Glutamatergic neuron (in vitro differentiated cells): ENCODE results near the gene PALLD. TPM values are rescaled to one million over a fixed set of nuclear protein-coding genes. Genes with fewer than 3 reads are reported as not detected.

ENCODE experiments used
- DNase-seq: peaks from one replicate; pipeline ENCODE4 v3.0.0; 2022
- H3K27ac Mint-ChIP-seq: one replicate; pipeline ENCODE4 v1.8.0; 2020; ENCODE audit warnings: mild to moderate bottlenecking, mixed read lengths, inconsistent platforms; ENCODE audit not compliant: unreplicated experiment
- H3K27me3 Mint-ChIP-seq: one replicate; pipeline ENCODE4 v1.8.0; 2020; ENCODE audit warnings: mild to moderate bottlenecking, moderate library complexity, mixed read lengths, inconsistent platforms; ENCODE audit not compliant: unreplicated experiment
- H3K36me3 Mint-ChIP-seq: one replicate; pipeline ENCODE4 v1.8.0; 2020; ENCODE audit warnings: mild to moderate bottlenecking, mixed read lengths, inconsistent platforms; ENCODE audit not compliant: unreplicated experiment
- H3K4me1 Mint-ChIP-seq: one replicate; pipeline ENCODE4 v1.8.0; 2020; ENCODE audit warnings: mild to moderate bottlenecking, low read depth, mixed read lengths, inconsistent platforms; ENCODE audit not compliant: unreplicated experiment
- H3K4me3 Mint-ChIP-seq: one replicate; pipeline ENCODE4 v1.8.0; 2020; ENCODE audit warnings: mild to moderate bottlenecking, mixed read lengths, inconsistent platforms; ENCODE audit not compliant: unreplicated experiment
- H3K9me3 Mint-ChIP-seq: one replicate; pipeline ENCODE4 v1.8.0; 2020; ENCODE audit warnings: mild to moderate bottlenecking, moderate library complexity, mixed read lengths, inconsistent platforms; ENCODE audit not compliant: unreplicated experiment
- total RNA-seq: library from RNA; stranded (reverse); fragmentation: NEBNext Ultra II Directional; extraction: Animal tissue kit (Norgen Biotek cat#: 25700); gene quantifications from one replicate; pipeline ENCODE4 v1.2.1, GENCODE V29; 2021; ENCODE audit not compliant: unreplicated experiment
- TF ChIP-seq, protein P1 (sequence below): fragments of 200-600 bp; sonication (generic); IDR thresholded peaks from one replicate; pipeline ENCODE4 v1.5.0; 2021; ENCODE audit not compliant: partially characterized antibody, unreplicated experiment

Gene PALLD
- total RNA-seq, 1 donor from 2014 or later, result 37.5 TPM

DNA sequence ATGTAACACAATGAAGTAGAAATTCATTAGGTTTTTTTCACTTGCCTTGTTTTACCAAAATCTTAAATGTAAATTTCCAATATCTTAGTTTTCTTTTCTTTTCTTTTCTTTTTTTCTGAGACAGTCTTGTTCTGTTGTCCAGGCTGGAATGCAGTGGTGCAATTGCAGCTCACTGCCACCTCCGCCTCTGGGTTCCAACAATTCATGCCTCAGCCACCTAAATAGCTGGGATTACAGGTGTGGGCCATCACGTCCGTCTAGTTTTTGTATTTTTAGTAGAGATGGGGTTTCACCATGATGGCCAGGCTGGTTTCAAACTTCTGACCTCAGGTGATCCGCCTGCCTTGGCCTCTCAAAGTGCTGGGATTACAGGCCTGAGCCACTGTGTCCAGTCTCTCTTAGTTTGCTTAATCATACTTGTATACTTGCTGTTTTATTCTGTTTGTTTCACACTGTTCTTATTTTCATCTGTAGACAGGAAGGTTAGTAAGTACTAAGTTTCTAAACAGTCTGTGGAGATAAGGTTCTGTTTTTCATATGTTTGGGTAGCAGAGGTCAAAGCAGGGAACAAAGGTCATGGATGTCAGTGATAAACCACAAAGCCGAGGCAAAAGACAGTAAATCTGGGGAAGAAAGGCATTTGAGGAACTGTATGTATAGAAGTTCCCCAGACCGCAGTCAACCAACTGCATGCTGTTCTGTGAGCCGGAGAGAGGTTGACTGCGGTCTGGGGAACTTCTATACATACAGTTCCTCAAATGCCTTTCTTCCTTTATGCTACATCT lies 384.2 kb downstream of the PALLD start:
- no peak overlapping the region for H3K27ac Mint-ChIP-seq
- no peak overlapping the region for H3K4me3 Mint-ChIP-seq
- no peak for DNase-seq
- TF ChIP-seq, protein P1, sequence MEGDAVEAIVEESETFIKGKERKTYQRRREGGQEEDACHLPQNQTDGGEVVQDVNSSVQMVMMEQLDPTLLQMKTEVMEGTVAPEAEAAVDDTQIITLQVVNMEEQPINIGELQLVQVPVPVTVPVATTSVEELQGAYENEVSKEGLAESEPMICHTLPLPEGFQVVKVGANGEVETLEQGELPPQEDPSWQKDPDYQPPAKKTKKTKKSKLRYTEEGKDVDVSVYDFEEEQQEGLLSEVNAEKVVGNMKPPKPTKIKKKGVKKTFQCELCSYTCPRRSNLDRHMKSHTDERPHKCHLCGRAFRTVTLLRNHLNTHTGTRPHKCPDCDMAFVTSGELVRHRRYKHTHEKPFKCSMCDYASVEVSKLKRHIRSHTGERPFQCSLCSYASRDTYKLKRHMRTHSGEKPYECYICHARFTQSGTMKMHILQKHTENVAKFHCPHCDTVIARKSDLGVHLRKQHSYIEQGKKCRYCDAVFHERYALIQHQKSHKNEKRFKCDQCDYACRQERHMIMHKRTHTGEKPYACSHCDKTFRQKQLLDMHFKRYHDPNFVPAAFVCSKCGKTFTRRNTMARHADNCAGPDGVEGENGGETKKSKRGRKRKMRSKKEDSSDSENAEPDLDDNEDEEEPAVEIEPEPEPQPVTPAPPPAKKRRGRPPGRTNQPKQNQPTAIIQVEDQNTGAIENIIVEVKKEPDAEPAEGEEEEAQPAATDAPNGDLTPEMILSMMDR, result no peak
- H3K9me3 Mint-ChIP-seq, result no peaks in the 10 kb centered on the region
- peaks cover 4% of the 10 kb centered on the region for H3K4me1 Mint-ChIP-seq
- H3K27me3 Mint-ChIP-seq, result peaks cover 3% of the 10 kb centered on the region
- H3K36me3 Mint-ChIP-seq, result peaks cover 4% of the 10 kb centered on the region

DNA sequence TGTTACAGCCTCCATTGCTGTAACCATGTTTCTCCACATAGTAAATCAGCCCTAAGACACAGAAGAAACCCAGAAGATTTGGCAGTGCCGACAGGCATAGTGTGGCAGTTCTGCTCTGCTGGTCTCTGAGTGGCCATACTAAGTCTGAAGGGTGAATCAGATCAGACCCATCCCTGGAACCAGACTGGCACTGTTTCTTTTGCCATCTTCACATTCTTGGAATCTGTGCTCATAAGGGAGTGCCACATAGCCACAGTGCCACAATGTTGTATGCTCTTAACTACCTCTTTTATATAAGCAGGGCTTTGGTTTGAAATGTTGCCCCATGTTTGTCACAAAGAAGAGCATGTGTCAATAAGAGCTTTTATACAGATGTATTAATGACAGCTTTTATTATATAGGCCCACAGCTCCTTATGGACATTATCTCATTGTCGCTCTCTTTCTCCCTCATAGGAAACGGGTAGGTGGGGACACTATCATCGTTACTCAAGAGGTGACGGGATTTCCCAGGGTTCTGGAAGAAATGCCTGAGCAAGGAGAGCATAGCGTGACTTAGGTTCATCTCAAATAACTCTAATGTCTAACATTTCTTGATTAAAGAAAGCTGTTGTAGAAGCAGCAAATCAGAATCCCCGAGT lies 385.0 kb downstream of the PALLD start:
- H3K36me3 Mint-ChIP-seq, result peaks cover 4% of the 10 kb centered on the region
- H3K4me1 Mint-ChIP-seq, result peaks cover 3% of the 10 kb centered on the region
- no peak overlapping the region for H3K27ac Mint-ChIP-seq
- peaks cover 3% of the 10 kb centered on the region for H3K27me3 Mint-ChIP-seq
- H3K4me3 Mint-ChIP-seq, result no peak overlapping the region
- TF ChIP-seq, protein P1, result no peak
- no peaks in the 10 kb centered on the region for H3K9me3 Mint-ChIP-seq
- DNase-seq, result no peak

GRCh38 chr4:168882650-168883233 lies 385.9 kb downstream of the PALLD start:
- TF ChIP-seq, protein P1, result no peak
- Mint-ChIP-seq H3K36me3 (peaks cover 4% of the 10 kb centered on the region), H3K4me1 (peaks cover 3% of the 10 kb centered on the region), H3K4me3 (no peak overlapping the region), H3K27me3 (peaks cover 3% of the 10 kb centered on the region), H3K9me3 (no peaks in the 10 kb centered on the region), H3K27ac (no peak overlapping the region)
- DNase-seq, result no peak

DNA sequence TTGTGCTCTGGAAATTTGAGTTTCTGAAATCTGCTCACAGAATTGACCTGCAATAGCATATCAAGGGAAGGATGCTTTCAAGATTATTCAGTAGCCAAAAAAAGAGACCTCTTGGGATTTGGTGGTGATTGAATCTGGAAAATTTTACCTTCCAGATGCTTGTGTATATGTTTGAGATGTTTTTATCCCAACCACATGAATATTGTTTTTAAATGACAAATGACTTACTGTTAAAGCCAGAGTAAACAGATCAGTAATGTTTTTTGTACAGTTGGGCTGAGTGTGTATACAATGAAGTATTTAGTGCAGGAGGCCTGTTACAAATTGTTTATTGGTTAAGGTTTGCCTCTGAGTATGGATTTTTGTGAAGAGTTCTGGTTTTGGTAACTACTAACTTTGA lies 386.7 kb downstream of the PALLD start:
- Mint-ChIP-seq H3K27ac (no peak overlapping the region), H3K4me1 (peaks cover 3% of the 10 kb centered on the region), H3K9me3 (no peaks in the 10 kb centered on the region), H3K36me3 (peaks cover under 1% of the 10 kb centered on the region), H3K27me3 (no peaks in the 10 kb centered on the region), H3K4me3 (no peak overlapping the region)
- DNase-seq, result no peak
- TF ChIP-seq, protein P1, result no peak
